Measurements from ENCODE around the gene ZNF17.

ZNF17 gene

GRCh38 chr19:57380923-57381322 lies 30.0 kb upstream of the ZNF17 start:
- no peak for ATAC-seq

More at GRCh38 chr19:57380923-57381322, 30.0 kb upstream of the ZNF17 start:
- TF ChIP-seq PATZ1 (CRISPR knock-in tag; IDR thresholded peaks at IDR 0.05; ENCODE audit: borderline replicate concordance), result no peak
- no peak for TF ChIP-seq TCF4 (CRISPR knock-in tag; IDR thresholded peaks at IDR 0.05; ENCODE audit: borderline replicate concordance)
- TF ChIP-seq BACH2 (CRISPR knock-in tag; IDR thresholded peaks at IDR 0.05; ENCODE audit: borderline replicate concordance), result no peak
- no peak for TF ChIP-seq ARNTL (CRISPR knock-in tag; IDR thresholded peaks at IDR 0.05; ENCODE audit: borderline replicate concordance, low read depth)
- no peak for TF ChIP-seq CSDC2 (CRISPR knock-in tag; IDR thresholded peaks at IDR 0.05)
- TF ChIP-seq POU6F1 (CRISPR knock-in tag; IDR thresholded peaks at IDR 0.05; ENCODE audit: borderline replicate concordance, low read depth), result no peak
- TF ChIP-seq ZNF70 (CRISPR knock-in tag; IDR thresholded peaks at IDR 0.05), result no peak
- no peak for TF ChIP-seq OSR1 (CRISPR knock-in tag; IDR thresholded peaks at IDR 0.05)
- TF ChIP-seq ZNF8 (CRISPR knock-in tag; IDR thresholded peaks at IDR 0.05), result no peak
- TF ChIP-seq TSHZ2 (CRISPR knock-in tag; IDR thresholded peaks at IDR 0.05), result no peak
- no peak for TF ChIP-seq CREB5 (CRISPR knock-in tag; IDR thresholded peaks at IDR 0.05; ENCODE audit: low read depth)
- no peak for TF ChIP-seq ZC3H10 (CRISPR knock-in tag; IDR thresholded peaks at IDR 0.05)
- TF ChIP-seq ZNF565 (CRISPR knock-in tag; conservative IDR thresholded peaks at IDR 0.05; ENCODE audit: low read depth), result no peak
- no peak for TF ChIP-seq GLIS3 (CRISPR knock-in tag; IDR thresholded peaks at IDR 0.05)
- no peak for TF ChIP-seq CSRNP3 (CRISPR knock-in tag; IDR thresholded peaks at IDR 0.05)
- no peak for TF ChIP-seq TOX (CRISPR knock-in tag; IDR thresholded peaks at IDR 0.05; ENCODE audit: borderline replicate concordance)
- TF ChIP-seq SNAI2 (CRISPR knock-in tag; IDR thresholded peaks at IDR 0.05), result no peak
- no peak for TF ChIP-seq ESRRG (CRISPR knock-in tag; IDR thresholded peaks at IDR 0.05)
- no peak for TF ChIP-seq PPARA (CRISPR knock-in tag; IDR thresholded peaks at IDR 0.05; ENCODE audit: borderline replicate concordance)
